ENCODE data around the gene ABTB2.

Gene ABTB2

GRCh38 chr11:34120651-34121050 lies 237.2 kb downstream of the ABTB2 start:
- Histone ChIP-seq H3K9ac (ENCODE audit: low read depth, low read length) (no peak overlapping the region), H3K79me2 (ENCODE audit: insufficient read depth, low read length) (no peaks in the 10 kb centered on the region), H3K4me1 (ENCODE audit: insufficient read depth, low read length) (no peaks in the 10 kb centered on the region), H3K36me3 (ENCODE audit: insufficient read depth, low read length) (peaks cover 90% of the 10 kb centered on the region), H3K9me3 (ENCODE audit: insufficient read depth, low read length, severe bottlenecking) (no peaks in the 10 kb centered on the region), H3K4me2 (ENCODE audit: insufficient read depth, low read length) (no peak overlapping the region), H3K27ac (ENCODE audit: low read length) (no peak overlapping the region), H2AFZ (ENCODE audit: low read depth, low read length) (no peak overlapping the region), H3K27me3 (ENCODE audit: insufficient read depth, low read length, poor library complexity) (no peaks in the 10 kb centered on the region), H4K20me1 (ENCODE audit: insufficient read depth, low read length) (0 out of 2 replicates have a peak, but pooled peaks cover 5% of the 10 kb centered on the region), H3K4me3 (ENCODE audit: low read depth in 1 of 2, low read length in 2 of 2) (no peak overlapping the region)
- no peak for DNase-seq
- TF ChIP-seq, protein P1, sequence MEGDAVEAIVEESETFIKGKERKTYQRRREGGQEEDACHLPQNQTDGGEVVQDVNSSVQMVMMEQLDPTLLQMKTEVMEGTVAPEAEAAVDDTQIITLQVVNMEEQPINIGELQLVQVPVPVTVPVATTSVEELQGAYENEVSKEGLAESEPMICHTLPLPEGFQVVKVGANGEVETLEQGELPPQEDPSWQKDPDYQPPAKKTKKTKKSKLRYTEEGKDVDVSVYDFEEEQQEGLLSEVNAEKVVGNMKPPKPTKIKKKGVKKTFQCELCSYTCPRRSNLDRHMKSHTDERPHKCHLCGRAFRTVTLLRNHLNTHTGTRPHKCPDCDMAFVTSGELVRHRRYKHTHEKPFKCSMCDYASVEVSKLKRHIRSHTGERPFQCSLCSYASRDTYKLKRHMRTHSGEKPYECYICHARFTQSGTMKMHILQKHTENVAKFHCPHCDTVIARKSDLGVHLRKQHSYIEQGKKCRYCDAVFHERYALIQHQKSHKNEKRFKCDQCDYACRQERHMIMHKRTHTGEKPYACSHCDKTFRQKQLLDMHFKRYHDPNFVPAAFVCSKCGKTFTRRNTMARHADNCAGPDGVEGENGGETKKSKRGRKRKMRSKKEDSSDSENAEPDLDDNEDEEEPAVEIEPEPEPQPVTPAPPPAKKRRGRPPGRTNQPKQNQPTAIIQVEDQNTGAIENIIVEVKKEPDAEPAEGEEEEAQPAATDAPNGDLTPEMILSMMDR (IDR thresholded peaks at IDR 0.05; ENCODE audit: borderline replicate concordance, extremely low read depth, low read length, poor library complexity, severe bottlenecking): no peak
- no peak for TF ChIP-seq EZH2 (IDR thresholded peaks at IDR 0.05; ENCODE audit: borderline replicate concordance, low read depth, low read length, severe bottlenecking)
- ATAC-seq (ENCODE audit: insufficient read depth, low read depth): no peak

- no peaks in the 10 kb centered on the region for H3K27me3 ChIP-seq (ENCODE audit: insufficient read depth, low read length, poor library complexity)
- no peak overlapping the region for H2AFZ ChIP-seq (ENCODE audit: low read depth, low read length)
- no peak overlapping the region for H3K27ac ChIP-seq (ENCODE audit: low read length)
- no peak overlapping the region for H3K4me2 ChIP-seq (ENCODE audit: insufficient read depth, low read length)
- H3K36me3 ChIP-seq (ENCODE audit: insufficient read depth, low read length): peaks cover 95% of the 10 kb centered on the region
- peaks cover 5% of the 10 kb centered on the region; the same call in 1 of the 2 replicates for H4K20me1 ChIP-seq (ENCODE audit: insufficient read depth, low read length)
- no peaks in the 10 kb centered on the region for H3K4me1 ChIP-seq (ENCODE audit: insufficient read depth, low read length)
- no peaks in the 10 kb centered on the region for H3K9me3 ChIP-seq (ENCODE audit: insufficient read depth, low read length, severe bottlenecking)
- no peak overlapping the region for H3K9ac ChIP-seq (ENCODE audit: low read depth, low read length)
- peaks cover 5% of the 10 kb centered on the region for H3K79me2 ChIP-seq (ENCODE audit: insufficient read depth, low read length)
- DNase-seq (no peak), ATAC-seq (ENCODE audit: insufficient read depth, low read depth) (no peak)
- no peak overlapping the region for H3K4me3 ChIP-seq (ENCODE audit: low read depth in 1 of 2, low read length in 2 of 2)
- TF ChIP-seq, protein P1 (IDR thresholded peaks at IDR 0.05; ENCODE audit: borderline replicate concordance, extremely low read depth, low read length, poor library complexity, severe bottlenecking): no peak
- no peak for TF ChIP-seq EZH2 (IDR thresholded peaks at IDR 0.05; ENCODE audit: borderline replicate concordance, low read depth, low read length, severe bottlenecking)
Measured at GRCh38 chr11:34114471-34114870, 243.3 kb downstream of the ABTB2 start.

- Histone ChIP-seq H2AFZ (ENCODE audit: low read depth, low read length) (no peak overlapping the region), H3K4me1 (ENCODE audit: insufficient read depth, low read length) (no peaks in the 10 kb centered on the region), H3K4me3 (ENCODE audit: low read depth in 1 of 2, low read length in 2 of 2) (no peak overlapping the region), H4K20me1 (ENCODE audit: insufficient read depth, low read length) (peaks cover 4% of the 10 kb centered on the region; the same call in 1 of the 2 replicates), H3K36me3 (ENCODE audit: insufficient read depth, low read length) (peaks cover 95% of the 10 kb centered on the region), H3K79me2 (ENCODE audit: insufficient read depth, low read length) (peaks cover 10% of the 10 kb centered on the region), H3K4me2 (ENCODE audit: insufficient read depth, low read length) (no peak overlapping the region), H3K9ac (ENCODE audit: low read depth, low read length) (no peak overlapping the region), H3K27me3 (ENCODE audit: insufficient read depth, low read length, poor library complexity) (no peaks in the 10 kb centered on the region), H3K9me3 (ENCODE audit: insufficient read depth, low read length, severe bottlenecking) (no peaks in the 10 kb centered on the region), H3K27ac (ENCODE audit: low read length) (no peak overlapping the region)
- TF ChIP-seq, protein P1 (IDR thresholded peaks at IDR 0.05; ENCODE audit: borderline replicate concordance, extremely low read depth, low read length, poor library complexity, severe bottlenecking): no peak
- no peak for TF ChIP-seq EZH2 (IDR thresholded peaks at IDR 0.05; ENCODE audit: borderline replicate concordance, low read depth, low read length, severe bottlenecking)
- no peak for ATAC-seq (ENCODE audit: insufficient read depth, low read depth)
- no peak for DNase-seq
Measured at GRCh38 chr11:34114014-34114413, 243.8 kb downstream of the ABTB2 start.

Measured in DND-41 (cell line).